GM12873 (cell line): ENCODE results near the gene CD5L.

Source experiments
- CTCF ChIP-seq: IDR thresholded peaks from 2 replicates; pipeline ENCODE4 v1.5.1; 2012; ENCODE audit warnings: low read depth, mild to moderate bottlenecking, moderate library complexity, low read length, control low read depth; ENCODE audit not compliant: insufficient read depth; ENCODE audit errors: missing control alignments

CD5L gene

DNA sequence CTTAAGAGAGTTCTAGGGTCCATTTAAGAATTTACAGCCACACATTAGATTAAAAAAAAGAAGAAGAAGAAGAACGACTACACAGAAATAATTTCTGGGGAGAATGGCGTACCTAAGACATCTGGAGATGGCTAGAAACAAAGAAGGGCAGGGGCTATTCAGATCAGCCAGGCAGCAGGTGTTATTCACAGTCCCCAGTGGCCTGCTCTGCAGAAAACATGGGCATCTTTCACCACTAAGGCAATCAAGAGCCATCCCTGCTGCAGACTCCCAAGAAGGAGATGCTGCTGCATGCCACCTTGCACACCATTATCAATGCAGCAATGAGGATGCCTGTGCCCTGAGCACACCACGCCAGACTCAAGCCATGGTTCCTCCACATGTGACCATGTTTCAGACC, 56.8 kb downstream of the CD5L start:
- no peak for TF ChIP-seq CTCF

DNA sequence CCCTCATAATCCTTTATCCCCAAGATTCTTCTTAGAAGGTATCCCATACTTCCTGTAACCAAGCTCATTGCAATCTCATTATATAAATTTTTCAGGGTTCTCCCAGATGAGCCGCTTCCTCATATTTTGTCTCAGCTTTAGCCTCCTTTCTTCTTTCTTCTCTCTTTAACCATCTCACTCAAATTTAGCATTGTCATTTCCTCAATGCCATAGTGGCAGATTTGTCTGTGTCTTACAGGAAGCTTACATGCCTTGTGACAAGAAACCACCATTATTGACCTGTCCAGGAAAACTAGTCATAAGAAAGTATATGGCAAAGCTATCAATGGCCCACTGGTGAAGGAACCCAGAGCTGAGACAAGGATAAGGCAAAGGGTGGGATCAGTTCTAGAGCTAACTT, 58.7 kb downstream of the CD5L start:
- no peak for TF ChIP-seq CTCF

DNA sequence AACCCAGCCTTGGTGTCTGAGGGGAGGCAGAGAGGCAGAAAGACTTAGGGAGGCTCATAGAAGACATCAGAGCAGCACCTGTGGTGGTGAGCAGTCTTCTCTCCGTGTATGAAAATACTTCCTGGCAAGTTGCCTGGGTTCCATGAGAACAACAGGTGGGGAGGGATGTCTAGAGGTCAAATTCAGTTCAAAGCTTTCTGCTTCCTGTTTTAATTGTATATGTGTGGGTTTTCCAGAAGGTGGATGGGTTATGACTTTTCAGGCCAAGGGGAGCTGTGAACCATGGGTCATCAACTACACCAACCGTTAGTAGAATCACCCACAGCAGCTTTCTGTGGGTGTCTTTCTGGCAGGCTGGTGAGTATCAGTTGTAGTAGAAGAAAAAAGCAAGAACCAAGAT, 60.6 kb downstream of the CD5L start:
- no peak for TF ChIP-seq CTCF
